GM18873 (cell line): ENCODE data around the gene NBEAL2.
"Not testable (repeated sequence)": the region's sequence is repeated elsewhere in the genome, so short reads cannot be mapped to it uniquely, and the experiment has no call there.

Experiments
- ATAC-seq: cut with Tn5 transposase; IDR thresholded peaks from one replicate; pipeline ENCODE4 v1.9.1; 2021; ENCODE audit warnings: mild to moderate bottlenecking, moderate library complexity, moderate number of reproducible peaks; ENCODE audit not compliant: unreplicated experiment, low FRiP score

NBEAL2 gene

GRCh38 chr3:47008234-47008796 is 28.8 kb downstream of the NBEAL2 start:
- ATAC-seq = no peak

DNA sequence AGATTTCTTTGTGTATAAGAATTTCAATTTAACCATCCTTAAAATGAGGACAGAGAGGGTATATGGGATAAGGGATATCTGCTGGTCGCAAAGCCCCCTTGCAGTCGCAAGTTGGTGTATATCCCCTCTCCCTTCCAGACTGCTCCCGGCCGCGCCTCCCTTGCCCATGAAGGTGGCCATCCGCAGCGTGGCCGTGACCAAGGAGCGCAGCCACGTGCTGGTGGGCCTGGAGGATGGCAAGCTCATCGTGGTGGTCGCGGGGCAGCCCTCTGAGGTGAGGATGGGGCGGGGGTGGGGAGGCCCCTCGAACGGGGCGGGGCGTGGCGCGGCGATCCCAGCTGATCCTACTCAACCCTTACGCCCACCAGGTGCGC is 29.4 kb downstream of the NBEAL2 start:
- ATAC-seq = no peak

GRCh38 chr3:47009225-47010110 is 30.0 kb downstream of the NBEAL2 start:
- ATAC-seq = no peak

DNA sequence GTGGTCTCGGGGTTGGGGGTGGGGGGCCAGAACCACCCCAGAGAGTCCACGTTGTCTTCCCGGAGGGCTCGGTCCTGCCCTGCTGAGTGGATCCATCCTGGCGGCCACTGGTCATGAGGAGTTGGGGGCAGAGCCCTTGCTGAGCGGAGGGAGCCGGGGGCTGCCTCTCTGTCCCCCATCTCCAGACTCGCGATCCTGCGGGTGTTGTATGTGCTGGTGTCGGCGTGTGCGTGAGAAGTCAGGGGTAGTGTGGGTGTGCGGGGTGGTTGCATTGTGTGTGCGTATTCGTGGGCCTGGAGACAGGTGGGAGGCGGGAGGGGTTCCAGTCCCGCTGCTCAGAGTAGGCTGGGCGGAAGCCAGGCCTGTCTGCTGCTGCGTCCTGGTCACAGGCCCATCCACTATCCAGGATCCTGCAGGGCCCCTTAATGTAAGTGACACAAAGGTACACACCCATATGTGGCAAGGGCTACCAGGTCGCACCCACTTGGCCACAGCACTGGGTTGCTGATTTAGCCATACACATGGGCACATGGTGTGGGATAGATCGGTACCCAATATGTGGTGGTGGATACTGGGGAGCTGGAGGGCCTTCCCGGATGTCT is 30.7 kb downstream of the NBEAL2 start:
- no peak for ATAC-seq

- ATAC-seq = no peak
Measured at GRCh38 chr3:47010910-47011309, 31.4 kb downstream of the NBEAL2 start.

DNA sequence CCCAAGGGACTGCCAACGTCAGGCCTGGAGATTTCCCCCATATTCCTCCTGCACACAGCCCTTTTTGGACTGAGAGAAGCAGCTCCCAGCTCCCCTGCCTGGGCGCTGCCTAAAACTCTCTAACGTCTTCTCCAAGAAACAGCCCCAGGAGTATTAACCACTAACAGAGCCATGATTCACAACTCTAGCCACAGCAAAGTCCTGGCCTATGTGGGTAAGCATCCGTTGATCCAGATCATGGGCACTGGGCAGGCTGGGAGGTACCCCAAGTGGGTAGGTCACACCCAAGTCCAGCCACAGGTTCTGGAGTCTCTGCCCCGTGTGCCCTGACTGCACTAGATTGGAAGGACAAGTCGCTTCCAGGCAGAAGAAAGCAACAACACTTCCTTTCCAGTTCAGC is 31.9 kb downstream of the NBEAL2 start:
- no peak for ATAC-seq

- no peak for ATAC-seq
Measured at GRCh38 chr3:47012342-47013230, 33.1 kb downstream of the NBEAL2 start.

DNA sequence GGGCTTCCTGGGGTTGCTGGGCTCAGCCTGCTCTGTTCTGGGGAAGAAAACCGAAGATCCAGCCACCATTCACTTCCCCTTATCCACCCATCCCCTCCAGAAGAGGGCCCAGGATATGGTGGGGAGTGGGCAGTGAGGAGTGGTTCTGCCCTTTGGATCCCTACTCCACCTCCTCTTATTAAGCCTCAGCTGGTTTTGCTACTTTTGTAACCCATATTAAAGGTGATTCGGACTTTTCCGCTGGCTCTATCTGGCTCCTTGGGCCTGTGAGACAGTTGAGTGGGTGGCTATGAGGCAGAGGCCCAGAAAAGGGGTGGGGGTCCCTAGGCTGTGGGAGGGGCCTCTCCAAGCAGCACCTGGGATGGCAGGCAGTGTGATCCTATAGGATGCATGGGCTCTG is 33.8 kb downstream of the NBEAL2 start:
- no peak for ATAC-seq

- no peak for ATAC-seq
Measured at GRCh38 chr3:47014036-47014435, 34.6 kb downstream of the NBEAL2 start.

DNA sequence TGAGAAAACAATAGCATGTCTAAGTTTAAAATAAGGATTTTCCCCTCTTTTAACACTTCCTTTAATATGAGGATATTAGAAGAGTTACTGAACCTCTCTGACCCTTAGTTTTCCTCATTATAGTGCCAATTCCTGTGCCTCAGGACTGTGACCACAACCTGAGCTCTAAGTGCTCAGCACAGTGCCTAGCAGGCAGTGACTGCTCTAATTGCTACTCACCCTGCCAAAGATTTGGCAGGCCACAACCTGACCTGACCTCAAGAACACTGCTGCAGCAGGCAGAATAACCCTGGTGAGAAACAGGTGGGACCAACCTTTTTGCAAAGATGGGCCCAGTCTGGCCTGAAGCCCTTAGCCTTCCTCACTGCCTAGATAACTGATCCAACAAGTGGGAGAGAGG is 35.7 kb downstream of the NBEAL2 start:
- ATAC-seq = no peak

DNA sequence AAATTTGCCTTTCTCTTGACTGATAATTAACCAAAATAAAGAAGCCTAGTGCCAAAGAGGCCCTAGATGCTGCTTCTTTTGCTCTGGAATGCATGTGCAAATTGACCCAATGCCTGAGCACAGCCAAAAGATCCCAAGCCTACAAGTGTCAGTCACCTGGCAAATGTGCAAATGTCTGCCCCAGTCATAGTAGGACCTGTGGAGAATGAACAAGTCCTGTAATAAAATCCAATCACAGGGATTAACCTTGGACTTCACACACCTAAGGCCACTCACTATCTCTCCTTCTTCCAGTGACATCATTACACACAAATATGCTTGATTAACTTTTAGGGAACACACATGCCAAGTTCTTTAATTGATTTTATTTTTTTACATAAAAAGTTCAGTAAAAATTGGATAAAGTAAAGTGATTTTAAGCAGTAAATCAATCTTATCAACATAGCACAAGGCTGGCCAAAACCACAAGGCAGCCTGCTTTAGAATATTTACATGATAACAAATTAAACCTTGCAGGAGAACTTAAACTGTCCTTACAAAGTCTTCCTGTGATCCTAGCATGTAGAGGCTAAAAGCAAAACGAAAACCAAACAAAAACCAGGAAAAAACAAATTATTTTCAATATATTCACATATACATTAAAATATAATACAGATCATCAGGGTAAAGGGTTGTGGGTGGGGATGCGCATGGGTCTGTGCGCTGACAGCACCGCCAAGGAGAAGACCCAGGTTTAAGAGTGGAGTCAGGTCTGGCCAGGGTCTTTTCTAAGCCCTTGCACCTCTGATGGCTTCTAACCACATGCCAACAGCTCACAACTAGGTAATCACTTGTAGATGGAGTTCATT is 36.8 kb downstream of the NBEAL2 start:
- no peak for ATAC-seq

- ATAC-seq = no peak
Measured at GRCh38 chr3:47016934-47017435, 37.5 kb downstream of the NBEAL2 start.

- ATAC-seq = no peak
Measured at GRCh38 chr3:47017504-47018268, 38.2 kb downstream of the NBEAL2 start.

DNA sequence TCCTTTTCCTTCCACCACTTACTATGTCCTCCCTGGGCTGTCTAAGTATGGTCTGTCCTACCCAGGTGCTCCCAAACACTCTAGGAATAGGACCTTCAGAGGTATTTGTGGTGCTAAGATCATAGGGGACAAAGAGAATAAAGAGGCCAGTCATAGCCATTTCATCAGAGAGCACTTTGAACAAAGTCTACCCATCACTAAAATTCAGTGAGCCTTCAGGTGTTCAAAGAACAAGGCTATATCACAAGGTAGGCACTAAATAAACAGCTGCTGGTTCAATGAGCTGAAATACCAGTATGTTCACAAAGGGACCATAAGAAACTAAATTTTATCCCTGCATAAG is 38.8 kb downstream of the NBEAL2 start:
- no peak for ATAC-seq

DNA sequence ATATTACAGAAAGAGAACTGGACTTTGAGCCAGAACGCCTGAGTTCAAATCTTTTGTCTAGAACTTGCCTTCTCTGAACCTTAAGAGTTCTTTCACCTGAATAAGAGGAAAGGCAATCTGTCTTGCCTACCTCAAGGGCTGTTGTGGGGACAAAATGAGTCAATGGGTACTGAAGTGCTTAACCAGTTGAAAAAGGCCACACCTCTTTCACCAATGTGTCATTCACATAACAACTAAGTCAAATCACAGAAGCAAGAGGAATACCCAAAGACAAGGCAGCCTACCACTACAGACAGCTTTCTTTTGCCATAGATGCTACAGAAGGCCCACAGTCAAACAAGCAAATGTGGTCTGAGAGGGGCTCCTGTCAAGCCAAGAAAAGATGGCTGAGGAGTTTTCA is 39.7 kb downstream of the NBEAL2 start:
- no peak for ATAC-seq

GRCh38 chr3:47020311-47020710 is 40.8 kb downstream of the NBEAL2 start:
- no peak for ATAC-seq

- no peak for ATAC-seq
Measured at GRCh38 chr3:47022641-47023071, 43.2 kb downstream of the NBEAL2 start.

GRCh38 chr3:47024932-47025331 is 45.5 kb downstream of the NBEAL2 start:
- ATAC-seq = no peak

- ATAC-seq = not testable (repeated sequence)
Measured at GRCh38 chr3:47026432-47026831, 47.0 kb downstream of the NBEAL2 start.
